H1 (cell line): ENCODE measurements around the gene MFAP3. TPM values are rescaled to one million over a fixed set of nuclear protein-coding genes. Genes with fewer than 3 reads are reported as not detected.
A peak's percentile ranks its signal among the peaks of the same experiment; 100 is the strongest.

Experiments
- CTCF ChIA-PET: fragments of 300-600 bp; sonication (Branson Sonifier 250); formaldehyde crosslinking; loops from one replicate; lab custom pipeline; 2021; ENCODE audit not compliant: partially characterized antibody; lab: Charles Lee
- POLR2A ChIA-PET: fragments of 300-600 bp; sonication (Branson Sonifier 250); formaldehyde crosslinking; loops from one replicate; lab custom pipeline; 2021; ENCODE audit warnings: inconsistent platforms; ENCODE audit not compliant: partially characterized antibody; lab: Charles Lee
- DNase-seq, 2 experiments: peaks; one replicate each; pipeline versions ENCODE4 v3.0.0 to v3.0.0-alpha.2; 2010 to 2022; ENCODE audit warnings: low spot score in 2 of 2, low read depth in 1 of 2, mixed read lengths in 1 of 2
- FAIRE-seq: peaks from 2 replicates; lab custom pipeline; 2011; peaks lifted over from hg19 to GRCh38; lab: Jason Lieb, UNC
- H2AFZ ChIP-seq: 2 replicates; pipeline ENCODE4 v1.8.1; 2012; ENCODE audit warnings: low read length, inconsistent platforms
- H2AK5ac ChIP-seq: 2 replicates; pipeline ENCODE4 v1.6.1; 2013; ENCODE audit warnings: low read depth, low read length
- H2BK120ac ChIP-seq: replicated peaks from 2 replicates; pipeline ENCODE3; 2013; ENCODE audit warnings: low read depth, low read length, inconsistent platforms
- H2BK12ac ChIP-seq: 2 replicates; pipeline ENCODE4 v1.6.1; 2013; ENCODE audit warnings: low read depth, low read length
- H2BK15ac ChIP-seq: 2 replicates; pipeline ENCODE4 v1.6.1; 2013; ENCODE audit warnings: low read length
- H2BK20ac ChIP-seq: 2 replicates; pipeline ENCODE4 v1.6.1; 2013; ENCODE audit warnings: low read length
- H2BK5ac ChIP-seq: 2 replicates; pipeline ENCODE4 v1.6.1; 2013; ENCODE audit warnings: low read depth, low read length
- H3K14ac ChIP-seq: 2 replicates; pipeline ENCODE4 v1.6.1; 2013; ENCODE audit warnings: inconsistent platforms; ENCODE audit not compliant: insufficient read length
- H3K18ac ChIP-seq: 2 replicates; pipeline ENCODE4 v1.6.1; 2013; ENCODE audit warnings: low read length; ENCODE audit errors: extremely low read depth
- H3K23ac ChIP-seq: 2 replicates; pipeline ENCODE4 v1.6.1; 2013; ENCODE audit warnings: inconsistent platforms; ENCODE audit not compliant: insufficient read length
- H3K23me2 ChIP-seq: 2 replicates; pipeline ENCODE4 v1.6.1; 2013; ENCODE audit warnings: low read depth, low read length
- H3K27ac ChIP-seq: 2 replicates; pipeline ENCODE4 v1.6.1; 2011; ENCODE audit warnings: low read depth, low read length, inconsistent platforms
- H3K27me3 ChIP-seq, 4 experiments: replicated peaks in 1 of 4; 1 replicate in 1 of 4; 2 replicates in 3 of 4; pipeline versions ENCODE4 v1.6.1 to v1.8.1; 2011 to 2013; ENCODE audit warnings: low read length in 3 of 4, mild to moderate bottlenecking in 3 of 4, inconsistent platforms in 2 of 4, mixed read lengths in 2 of 4, moderate library complexity in 1 of 4; ENCODE audit not compliant: control insufficient read depth in 3 of 4, insufficient read depth in 3 of 4; ENCODE audit errors: extremely low read depth in 1 of 4
- H3K36me3 ChIP-seq, 4 experiments: 2 replicates each; pipeline versions ENCODE4 v1.6.1 to v1.8.1; 2011 to 2013; ENCODE audit warnings: mild to moderate bottlenecking in 4 of 4, low read length in 3 of 4, moderate library complexity in 2 of 4, control low read depth in 1 of 4, inconsistent platforms in 1 of 4; ENCODE audit not compliant: insufficient read depth in 4 of 4, control insufficient read depth in 2 of 4
- H3K4ac ChIP-seq: replicated peaks from 2 replicates; pipeline ENCODE3; 2013; ENCODE audit warnings: low read length, low read depth, mixed read lengths, inconsistent platforms; ENCODE audit not compliant: insufficient read length
- H3K4me1 ChIP-seq, 4 experiments: replicated peaks in 1 of 4; 1 replicate in 1 of 4; 2 replicates in 3 of 4; pipeline versions ENCODE4 v1.6.1 to v1.8.1; 2011 to 2013; ENCODE audit warnings: low read length in 3 of 4, inconsistent platforms in 2 of 4, mixed read lengths in 1 of 4; ENCODE audit not compliant: insufficient read depth in 4 of 4, control insufficient read depth in 3 of 4
- H3K4me2 ChIP-seq, 2 experiments: 2 replicates each; pipeline versions ENCODE4 v1.6.1 to v1.8.1; 2011 to 2013; ENCODE audit warnings: low read depth in 2 of 2, low read length in 2 of 2, control low read depth in 1 of 2, inconsistent platforms in 1 of 2, mild to moderate bottlenecking in 1 of 2; ENCODE audit not compliant: insufficient read depth in 1 of 2
- H3K4me3 ChIP-seq, 4 experiments: fragments of 200-600, 300-600 bp in 1 of 4; sonication (generic), shearing (Covaris generic), sonication (Bioruptor Twin) in 1 of 4; 2 replicates each; pipeline versions ENCODE4 v1.5.1 to v1.8.1; 2011 to 2016; ENCODE audit warnings: low read length in 4 of 4, low read depth in 3 of 4, control low read depth in 2 of 4, inconsistent platforms in 2 of 4, mild to moderate bottlenecking in 2 of 4, mixed read lengths in 1 of 4, moderate library complexity in 1 of 4; ENCODE audit not compliant: insufficient read depth in 2 of 4; ENCODE audit errors: extremely low read depth in 1 of 4
- H3K56ac ChIP-seq: replicated peaks from 2 replicates; pipeline ENCODE3; 2013; ENCODE audit warnings: low read depth, mild to moderate bottlenecking, mixed read lengths, low read length, inconsistent platforms; ENCODE audit not compliant: insufficient read length
- H3K79me1 ChIP-seq: 2 replicates; pipeline ENCODE4 v1.6.1; 2013; ENCODE audit warnings: low read depth, low read length, control low read depth
- H3K79me2 ChIP-seq, 2 experiments: 2 replicates each; pipeline versions ENCODE4 v1.6.1 to v1.8.1; 2012 to 2013; ENCODE audit warnings: low read length in 2 of 2, mild to moderate bottlenecking in 2 of 2, inconsistent platforms in 1 of 2; ENCODE audit not compliant: insufficient read depth in 2 of 2, control insufficient read depth in 1 of 2
- H3K9ac ChIP-seq, 4 experiments: replicated peaks in 1 of 4; 1 replicate in 1 of 4; 2 replicates in 3 of 4; pipeline versions ENCODE4 v1.6.1 to v1.8.1; 2011 to 2013; ENCODE audit warnings: low read depth in 3 of 4, low read length in 3 of 4, control low read depth in 2 of 4, mild to moderate bottlenecking in 2 of 4, moderate library complexity in 2 of 4, inconsistent platforms in 1 of 4; ENCODE audit errors: extremely low read depth in 1 of 4
- H3K9me3 ChIP-seq, 2 experiments: 2 replicates each; pipeline versions ENCODE4 v1.6.1 to v1.8.1; 2012 to 2013; ENCODE audit warnings: mild to moderate bottlenecking in 2 of 2, moderate library complexity in 2 of 2, control low read depth in 1 of 2, inconsistent platforms in 1 of 2, low read depth in 1 of 2, low read length in 1 of 2, mixed read lengths in 1 of 2; ENCODE audit not compliant: insufficient read depth in 2 of 2
- H4K20me1 ChIP-seq, 2 experiments: replicated peaks in 1 of 2; 2 replicates each; pipeline versions ENCODE3 to v1.8.1; 2011 to 2013; ENCODE audit warnings: inconsistent platforms in 2 of 2, low read length in 2 of 2, mild to moderate bottlenecking in 1 of 2; ENCODE audit not compliant: insufficient read depth in 2 of 2, control insufficient read depth in 1 of 2
- H4K5ac ChIP-seq: 2 replicates; pipeline ENCODE4 v1.6.1; 2013; ENCODE audit warnings: low read length, low read depth, mixed read lengths, inconsistent platforms; ENCODE audit not compliant: insufficient read length
- H4K8ac ChIP-seq: 2 replicates; pipeline ENCODE4 v1.8.0; 2013; ENCODE audit warnings: mild to moderate bottlenecking, moderate library complexity, low read length, inconsistent platforms; ENCODE audit not compliant: insufficient read depth; ENCODE audit errors: extremely low read depth
- H4K91ac ChIP-seq: replicated peaks from 2 replicates; pipeline ENCODE3; 2013; ENCODE audit warnings: low read length, mixed read lengths, inconsistent platforms; ENCODE audit not compliant: insufficient read length
- BACH1 ChIP-seq: IDR thresholded peaks from 2 replicates; pipeline ENCODE4 v1.6.1; 2012; ENCODE audit warnings: low read length, improper control_type of control experiment
- BRCA1 ChIP-seq: IDR thresholded peaks from 2 replicates; pipeline ENCODE4 v1.6.1; 2012; ENCODE audit warnings: low read depth, low read length, improper control_type of control experiment
- CBX5 ChIP-seq: fragments of 300-800, 300-1000 bp; sonication (generic); IDR thresholded peaks from 2 replicates; pipeline ENCODE4 v1.7.1; 2016; ENCODE audit warnings: antibody characterized with exemption, low read length, low read depth
- CEBPB ChIP-seq: IDR thresholded peaks from 2 replicates; pipeline ENCODE4 v1.6.1; 2012; ENCODE audit warnings: low read depth, low read length
- CHD2 ChIP-seq: IDR thresholded peaks from 2 replicates; pipeline ENCODE4 v1.6.1; 2012; ENCODE audit warnings: low read length, improper control_type of control experiment
- HDAC2 ChIP-seq, 2 experiments: fragments of 300-600 bp in 1 of 2; sonication (generic) in 1 of 2; IDR thresholded peaks; 2 replicates each; pipeline ENCODE4 v1.6.1; 2011 to 2012; ENCODE audit warnings: low read depth in 2 of 2, low read length in 2 of 2, mild to moderate bottlenecking in 2 of 2, moderate library complexity in 2 of 2, borderline replicate concordance in 1 of 2, inconsistent platforms in 1 of 2
- KDM4A ChIP-seq: IDR thresholded peaks from one replicate; pipeline ENCODE4 v1.7.1; 2012; ENCODE audit warnings: low read depth, mild to moderate bottlenecking, moderate library complexity, low read length, inconsistent platforms; ENCODE audit not compliant: severe bottlenecking
- RBBP5 ChIP-seq: IDR thresholded peaks from 2 replicates; pipeline ENCODE4 v1.7.1; 2012; ENCODE audit warnings: low read depth, mild to moderate bottlenecking, inconsistent platforms, low read length, moderate library complexity, borderline replicate concordance
- RNF2 ChIP-seq: fragments of 200-900, 300-1000 bp; sonication (generic); IDR thresholded peaks from 2 replicates; pipeline ENCODE4 v1.7.1; 2016; ENCODE audit warnings: borderline replicate concordance, low read depth, mild to moderate bottlenecking, antibody characterized with exemption, low read length; ENCODE audit not compliant: poor library complexity, severe bottlenecking; ENCODE audit errors: missing control alignments
- WGBS, 2 experiments: shearing (Covaris generic) in 1 of 2; methylation state at CpG; one replicate each; pipeline versions ENCODE4 v1.1.6 to v1.1.7; 2013 to 2015; ENCODE audit warnings: low lambda C conversion rate in 2 of 2, mixed read lengths in 2 of 2, inconsistent platforms in 1 of 2, low coverage in 1 of 2, missing lambda C conversion rate in 1 of 2; ENCODE audit not compliant: insufficient replicate concordance in 2 of 2, insufficient coverage in 1 of 2, insufficient read length in 1 of 2; ENCODE audit errors: extremely low coverage in 1 of 2, missing lambda C conversion rate in 1 of 2; 5-methylcytosine and 5-hydroxymethylcytosine counted together
- polyA plus RNA-seq, 7 experiments: library from polyadenylated mRNA; depleted of rRNA in 3 of 7; stranded (reverse) in 5 of 7; unstranded in 2 of 7; fragments of >200 nt in 5 of 7; fragments of 200-250 nt in 2 of 7; gene quantifications; 1 replicate in 5 of 7; 2 replicates in 1 of 7; 4 replicates in 1 of 7; pipeline versions ENCODE4 v1.2.1 to v1.2.3, GENCODE V29; 2011 to 2013; ENCODE audit warnings: missing spikeins in 2 of 7, mixed read lengths in 2 of 7
- total RNA-seq: library from RNA; stranded (reverse); fragmentation: NEBNext Ultra II Directional; extraction: Animal tissue kit (Norgen Biotek cat#: 25700); gene quantifications from 2 replicates; pipeline ENCODE4 v1.2.1, GENCODE V29; 2021
- TF ChIP-seq, protein P1 (sequence below): IDR thresholded peaks from 2 replicates; pipeline ENCODE4 v1.6.1; 2011; ENCODE audit warnings: low read length, improper control_type of control experiment

Gene MFAP3
- total and polyA plus RNA-seq, 2 of the 8 experiments (the other 6 are each of a cell fraction or from before 2014, with no cell fraction given): 13.7 to 27.0 TPM

DNA sequence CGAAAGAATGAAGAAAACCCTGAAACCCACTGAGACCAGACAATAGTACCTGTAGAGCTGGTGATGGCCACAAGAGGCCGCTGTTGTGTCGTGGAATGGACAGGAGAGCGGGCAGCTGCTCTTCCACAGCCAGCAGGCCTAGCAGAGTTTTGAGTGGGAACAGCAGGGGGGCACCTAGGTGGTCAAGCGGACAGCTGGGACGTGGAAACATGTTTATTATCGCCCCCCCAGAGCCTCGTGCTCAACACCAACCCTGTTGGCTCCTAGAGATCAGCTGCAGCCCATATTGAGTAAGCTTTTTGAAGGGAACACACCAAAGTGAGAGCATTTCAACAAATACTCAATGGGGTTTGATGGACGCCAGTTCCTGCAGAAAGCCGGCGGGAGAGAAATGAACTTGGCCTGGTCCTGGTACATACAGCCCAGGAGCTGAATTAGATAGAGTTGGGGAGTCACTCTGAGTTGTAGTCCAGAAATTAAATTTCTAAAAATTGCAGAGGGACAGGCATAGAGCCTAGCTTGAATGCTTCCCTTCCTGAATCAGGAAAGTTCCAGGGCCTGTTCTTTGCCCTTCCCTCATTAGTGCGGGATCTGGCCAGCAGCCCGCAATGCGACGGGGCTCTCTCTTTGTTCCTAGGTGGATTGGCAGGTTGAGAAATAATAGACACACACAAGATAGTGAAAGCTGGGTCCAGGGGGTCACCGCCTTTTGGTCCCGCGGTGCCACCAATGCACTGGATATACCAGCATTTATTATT, 33.8 kb downstream of the MFAP3 start:
- peak overlapping the region; percentile 32; the same call in 1 of the 2 replicates for H3K18ac ChIP-seq
- H2BK15ac ChIP-seq: no peak overlapping the region
- ChIA-PET POLR2A (interaction anchor here (0.6 to 1.6 kb wide), 5 partner anchors 85 to 358 kb away, joined by 3 to 5 read pairs (median 4); no protein-coding TSS in a partner anchor), CTCF (interaction anchor here (0.6 to 7.2 kb wide), 97 partner anchors 9 to 1540 kb away, joined by 3 to 211 read pairs (median 4); partner anchors contain the start of gene GALNT10)
- H3K56ac ChIP-seq: no peak overlapping the region
- H3K27me3 ChIP-seq: no peaks in the 10 kb centered on the region
- peaks cover 0 to 6% (median 0%) of the 10 kb centered on the region in 4 experiments; a peak in 2 of 7 replicates for H3K4me1 ChIP-seq
- 0 out of 2 replicates have a peak overlapping the region, but pooled peaks have one; percentile 14 for H2AFZ ChIP-seq
- peak; percentile 19 to 93 for DNase-seq
- H3K79me2 ChIP-seq: no peaks in the 10 kb centered on the region
- no peak overlapping the region for H3K4me3 ChIP-seq
- no peak overlapping the region for H2BK20ac ChIP-seq
- H3K79me1 ChIP-seq: no peaks in the 10 kb centered on the region
- H3K9me3 ChIP-seq: no peaks in the 10 kb centered on the region
- H3K4me2 ChIP-seq: no peak overlapping the region
- peak; percentile 81 for FAIRE-seq
- no peak overlapping the region for H3K4ac ChIP-seq
- WGBS, 2 experiments: 45% methylated on average over 18 of the region's 18 CpGs; no CpG with 5 or more reads in 1 of the 2 experiments
- H3K14ac ChIP-seq: no peak overlapping the region
- H2AK5ac ChIP-seq: no peak overlapping the region
- H2BK120ac ChIP-seq: no peak overlapping the region
- no peak overlapping the region for H4K91ac ChIP-seq
- no peak overlapping the region; the same call in 1 of the 2 replicates for H2BK5ac ChIP-seq
- H3K23me2 ChIP-seq: no peaks in the 10 kb centered on the region; the same call in 1 of the 2 replicates
- no peak overlapping the region for H4K8ac ChIP-seq
- no peak overlapping the region for H3K23ac ChIP-seq
- H4K5ac ChIP-seq: no peak overlapping the region
- H3K9ac ChIP-seq: no peak overlapping the region
- H4K20me1 ChIP-seq: no peaks in the 10 kb centered on the region
- H2BK12ac ChIP-seq: no peak overlapping the region
- no peaks in the 10 kb centered on the region for H3K36me3 ChIP-seq
- H3K27ac ChIP-seq: no peak overlapping the region
- peak; percentile 93 for TF ChIP-seq BACH1
- TF ChIP-seq CEBPB: 0 out of 2 replicates have a peak, but pooled peaks have one; percentile 4
- TF ChIP-seq HDAC2 (IDR thresholded peaks at IDR 0.05; ENCODE audit: borderline replicate concordance in 1 of 2, low read depth in 2 of 2, low read length in 2 of 2): peak in 1 of 2 experiments; percentile 83; a peak in 1 of 4 replicates
- TF ChIP-seq RBBP5: no peak
- TF ChIP-seq BRCA1: no peak
- TF ChIP-seq CHD2: no peak; the same call in 1 of the 2 replicates
- no peak for TF ChIP-seq KDM4A
- no peak for TF ChIP-seq CBX5
- TF ChIP-seq, protein P1, sequence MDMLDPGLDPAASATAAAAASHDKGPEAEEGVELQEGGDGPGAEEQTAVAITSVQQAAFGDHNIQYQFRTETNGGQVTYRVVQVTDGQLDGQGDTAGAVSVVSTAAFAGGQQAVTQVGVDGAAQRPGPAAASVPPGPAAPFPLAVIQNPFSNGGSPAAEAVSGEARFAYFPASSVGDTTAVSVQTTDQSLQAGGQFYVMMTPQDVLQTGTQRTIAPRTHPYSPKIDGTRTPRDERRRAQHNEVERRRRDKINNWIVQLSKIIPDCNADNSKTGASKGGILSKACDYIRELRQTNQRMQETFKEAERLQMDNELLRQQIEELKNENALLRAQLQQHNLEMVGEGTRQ: no peak
- no peak for TF ChIP-seq RNF2
